22Rv1 (cell line): Measurements from ENCODE around the gene FIS1.
A peak's percentile ranks its signal among the peaks of the same experiment; 100 is the strongest.

ENCODE experiments used
- H3K27ac ChIP-seq: fragments of 450-650 bp; 2 replicates; pipeline ENCODE4 v1.5.1; 2017
- CTCF ChIP-seq: fragments of 450-650 bp; IDR thresholded peaks from 2 replicates; pipeline ENCODE4 v1.5.1; 2017; ENCODE audit warnings: mild to moderate bottlenecking
- ZFX ChIP-seq: fragments of 450-650 bp; IDR thresholded peaks from 2 replicates; pipeline ENCODE4 v1.6.1; 2017; ENCODE audit warnings: antibody characterized with exemption, borderline replicate concordance

FIS1 gene

GRCh38 chr7:101239191-101239950 lies 5.5 kb downstream of the FIS1 start:
- H3K27ac ChIP-seq: no peak overlapping the region

GRCh38 chr7:101238226-101239182 lies 6.4 kb downstream of the FIS1 start:
- TF ChIP-seq ZFX (no peak), CTCF (no peak)

More at GRCh38 chr7:101239191-101239950, 5.5 kb downstream of the FIS1 start:
- TF ChIP-seq CTCF (no peak), ZFX (no peak)

GRCh38 chr7:101237206-101238067 lies 7.4 kb downstream of the FIS1 start, which contains the start of gene CLDN15:
CLDN15 (minus strand) TSS chr7:101237802; CDS start chr7:101237581, 221 bp downstream.
- TF ChIP-seq ZFX (no peak), CTCF (no peak)
- no peak within 1 kb of the TSS for H3K27ac ChIP-seq

More at GRCh38 chr7:101238226-101239182, 6.4 kb downstream of the FIS1 start:
- no peak overlapping the region for H3K27ac ChIP-seq

GRCh38 chr7:101236292-101236835 lies 8.5 kb downstream of the FIS1 start:
- H3K27ac ChIP-seq: no peak overlapping the region
- no peak for TF ChIP-seq CTCF
- TF ChIP-seq ZFX: no peak

- no peak overlapping the region for H3K27ac ChIP-seq
- TF ChIP-seq ZFX: no peak
- no peak for TF ChIP-seq CTCF
These were observed 9.4 kb downstream of the FIS1 start for GRCh38 chr7:101235522-101235921.

GRCh38 chr7:101235050-101235449 lies 9.8 kb downstream of the FIS1 start:
- H3K27ac ChIP-seq: peak overlapping the region; percentile 84; the same call in 1 of the 2 replicates
- TF ChIP-seq ZFX: no peak
- TF ChIP-seq CTCF: peak; percentile 54
